Measurements from ENCODE around the gene PARD3. TPM values are rescaled to one million over a fixed set of nuclear protein-coding genes. Genes with fewer than 3 reads are reported as not detected.

The PARD3 gene
- total and polyA plus RNA-seq, 7 donors = 20.2 to 84.4 (median 53.4) TPM

GRCh38 chr10:34580214-34580613, 234.9 kb downstream of the PARD3 start:
- Histone ChIP-seq H3K4me1 (peaks cover 44% of the 10 kb centered on the region), H3K27ac (no peak overlapping the region), H3K4me3 (no peak overlapping the region), H3K27me3 (ENCODE audit: insufficient read depth in 3 of 3, low read length in 2 of 3) (no peaks in the 10 kb centered on the region), H3K9me3 (no peaks in the 10 kb centered on the region), H3K36me3 (ENCODE audit: insufficient read depth in 1 of 2, low read depth in 1 of 2) (no peaks in the 10 kb centered on the region)
- DNase-seq = no peak
- intact Hi-C loops (cut with DNase I) = no loop called here
- TF ChIP-seq CTCF (IDR thresholded peaks at IDR 0.05) = no peak
- 92 to 97% (median 93%) methylated on average over 6 of the region's 6 CpGs for WGBS, 3 donors
- ATAC-seq = no peak

GRCh38 chr10:34578468-34578867, 236.6 kb downstream of the PARD3 start:
- no peaks in the 10 kb centered on the region for H3K9me3 ChIP-seq
- no peak overlapping the region for H3K27ac ChIP-seq
- no peak for ATAC-seq
- TF ChIP-seq CTCF (IDR thresholded peaks at IDR 0.05) = no peak
- H3K27me3 ChIP-seq (ENCODE audit: insufficient read depth in 3 of 3, low read length in 2 of 3) = no peaks in the 10 kb centered on the region
- H3K4me3 ChIP-seq = no peak overlapping the region
- H3K4me1 ChIP-seq = peaks cover 33% of the 10 kb centered on the region
- no peaks in the 10 kb centered on the region for H3K36me3 ChIP-seq (ENCODE audit: insufficient read depth in 1 of 2, low read depth in 1 of 2)
- DNase-seq = no peak
- 91 to 96% (median 95%) methylated on average over 1 of the region's 1 CpG for WGBS, 3 donors
- intact Hi-C loops (cut with DNase I) = no loop called here

GRCh38 chr10:34576797-34577196, 238.3 kb downstream of the PARD3 start:
- intact Hi-C loops (cut with DNase I) = no loop called here
- no peak for ATAC-seq
- H3K27ac ChIP-seq = no peak overlapping the region
- H3K9me3 ChIP-seq = no peaks in the 10 kb centered on the region
- no peaks in the 10 kb centered on the region for H3K27me3 ChIP-seq (ENCODE audit: insufficient read depth in 3 of 3, low read length in 2 of 3)
- TF ChIP-seq CTCF (IDR thresholded peaks at IDR 0.05) = no peak
- WGBS, 3 donors = 46 to 55% (median 54%) methylated on average over 4 of the region's 4 CpGs
- H3K4me1 ChIP-seq = peaks cover 22% of the 10 kb centered on the region
- H3K4me3 ChIP-seq = no peak overlapping the region
- no peaks in the 10 kb centered on the region for H3K36me3 ChIP-seq (ENCODE audit: insufficient read depth in 1 of 2, low read depth in 1 of 2)
- DNase-seq = no peak

- ATAC-seq (no peak), DNase-seq (no peak)
- intact Hi-C loops (cut with DNase I) = no loop called here
- Histone ChIP-seq H3K27me3 (ENCODE audit: insufficient read depth in 3 of 3, low read length in 2 of 3) (no peaks in the 10 kb centered on the region), H3K27ac (no peak overlapping the region), H3K9me3 (no peaks in the 10 kb centered on the region), H3K36me3 (ENCODE audit: insufficient read depth in 1 of 2, low read depth in 1 of 2) (no peaks in the 10 kb centered on the region), H3K4me1 (peaks cover 22% of the 10 kb centered on the region), H3K4me3 (no peak overlapping the region)
- WGBS, 3 donors = 93 to 97% (median 96%) methylated on average over 3 of the region's 3 CpGs
- TF ChIP-seq CTCF (IDR thresholded peaks at IDR 0.05) = no peak
These were observed 239.2 kb downstream of the PARD3 start for GRCh38 chr10:34575882-34576281.

- no peaks in the 10 kb centered on the region for H3K27me3 ChIP-seq (ENCODE audit: insufficient read depth in 3 of 3, low read length in 2 of 3)
- intact Hi-C loops (cut with DNase I) = no loop called here
- no peak for TF ChIP-seq CTCF (IDR thresholded peaks at IDR 0.05)
- ATAC-seq (peak in 1 of 4 donors; percentile 7), DNase-seq (no peak)
- no peaks in the 10 kb centered on the region for H3K9me3 ChIP-seq
- no peak overlapping the region for H3K27ac ChIP-seq
- no peaks in the 10 kb centered on the region for H3K36me3 ChIP-seq (ENCODE audit: insufficient read depth in 1 of 2, low read depth in 1 of 2)
- WGBS, 3 donors = 65 to 79% (median 72%) methylated on average over 4 of the region's 4 CpGs
- peaks cover 22% of the 10 kb centered on the region for H3K4me1 ChIP-seq
- H3K4me3 ChIP-seq = no peak overlapping the region
These were observed 240.7 kb downstream of the PARD3 start for GRCh38 chr10:34574353-34574934.
